GM20000 (cell line): ENCODE measurements around the gene FYB2.

Source experiments
- DNase-seq: peaks from one replicate; pipeline ENCODE4 v3.0.0; 2012; ENCODE audit warnings: low spot score
- CTCF ChIP-seq: IDR thresholded peaks from 2 replicates; pipeline ENCODE4 v1.5.1; 2012; ENCODE audit warnings: mild to moderate bottlenecking, control low read depth; ENCODE audit errors: extremely low read depth, missing control alignments

FYB2 gene

GRCh38 chr1:56845343-56845742, 26.1 kb upstream of the FYB2 start:
- TF ChIP-seq CTCF, result no peak
- DNase-seq, result no peak

DNA sequence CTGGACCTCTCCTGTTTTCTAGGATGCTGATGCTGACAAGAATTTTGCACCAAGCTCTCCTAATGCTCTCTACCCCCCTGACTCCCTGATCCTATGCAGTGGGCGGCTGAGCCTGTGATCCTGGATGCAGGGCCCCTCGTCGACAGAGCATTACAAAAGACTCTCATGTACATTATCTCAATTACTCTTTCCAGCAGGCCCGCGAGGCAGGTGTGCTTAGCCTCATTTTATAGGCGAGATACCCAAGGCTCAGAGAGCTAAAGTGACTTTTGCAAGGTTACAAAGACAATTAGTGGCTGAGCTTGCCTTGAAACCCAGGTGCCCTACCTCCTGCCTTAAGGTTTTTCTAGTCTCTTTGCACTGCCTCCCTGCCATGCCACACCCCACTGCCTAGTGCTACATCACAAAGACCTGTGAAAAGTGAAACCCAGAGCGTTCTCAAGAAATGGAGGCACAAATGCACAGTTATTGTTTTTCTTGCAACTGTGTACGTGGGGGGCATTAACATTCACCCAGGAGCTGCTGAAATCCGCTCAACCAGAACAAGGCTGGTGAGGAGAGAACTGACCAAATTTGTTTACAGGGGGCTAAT, 25.4 kb upstream of the FYB2 start:
- no peak for DNase-seq
- TF ChIP-seq CTCF, result no peak

DNA sequence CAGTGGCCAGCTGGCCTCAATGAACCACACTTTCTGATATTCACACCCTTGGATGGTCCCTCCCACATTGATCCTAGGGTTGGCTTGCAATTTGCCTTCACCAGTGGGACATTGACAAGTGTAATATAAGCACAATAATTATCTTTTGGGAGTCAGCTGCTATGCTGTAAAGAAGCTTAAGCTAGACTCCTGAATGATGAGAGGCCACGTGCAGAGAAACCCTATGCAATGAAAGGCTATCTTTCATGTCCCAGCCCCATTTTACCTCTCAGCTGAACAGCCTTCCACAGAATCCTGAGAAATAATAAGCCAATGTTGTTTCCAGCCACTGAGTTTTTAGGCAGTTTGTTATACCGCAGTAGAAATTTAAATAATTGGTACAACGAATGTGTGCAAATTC, 24.3 kb upstream of the FYB2 start:
- DNase-seq, result no peak
- TF ChIP-seq CTCF, result no peak

DNA sequence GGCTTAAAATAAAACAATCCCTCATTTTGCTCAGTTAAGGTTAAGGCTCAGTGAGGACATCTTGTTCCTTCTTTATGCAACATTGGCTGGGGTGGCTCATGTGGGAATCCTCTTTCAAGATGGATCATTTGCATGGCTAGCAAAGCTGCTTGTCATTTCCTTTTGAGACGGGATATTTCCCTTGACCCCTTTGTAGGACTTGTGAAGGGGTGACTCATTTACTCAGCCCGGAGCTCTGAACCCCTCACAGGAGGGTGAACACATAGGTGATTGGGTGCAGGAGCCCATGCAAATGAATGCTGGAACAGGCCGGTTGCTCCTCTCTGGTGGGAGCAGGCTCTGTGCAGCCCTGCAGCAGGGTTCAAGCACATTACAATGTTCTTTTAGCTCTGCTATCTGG, 19.6 kb upstream of the FYB2 start:
- DNase-seq, result no peak
- no peak for TF ChIP-seq CTCF

GRCh38 chr1:56837244-56837939, 18.2 kb upstream of the FYB2 start:
- no peak for TF ChIP-seq CTCF
- DNase-seq, result no peak

- no peak for TF ChIP-seq CTCF
- DNase-seq, result no peak
Measured at GRCh38 chr1:56836359-56836758, 17.2 kb upstream of the FYB2 start.

DNA sequence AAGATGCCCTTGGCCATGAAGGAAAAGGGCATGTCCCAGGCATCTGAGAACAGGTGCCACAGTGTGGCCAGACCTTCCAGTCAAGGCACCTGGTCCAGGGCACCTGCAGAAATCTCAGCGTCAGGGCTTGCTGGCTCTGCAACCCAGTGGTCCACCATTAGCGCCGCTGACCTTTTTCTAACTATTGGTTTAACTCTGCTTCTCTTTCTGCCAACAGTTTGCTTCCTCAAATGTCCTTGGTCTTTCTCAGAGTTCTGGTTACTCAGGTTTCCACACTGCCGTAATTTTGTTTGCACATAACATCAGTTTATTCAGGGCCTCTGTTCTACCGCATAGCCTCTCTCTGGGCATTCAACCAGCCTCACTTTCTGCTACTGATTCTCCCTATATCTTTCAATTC, 16.5 kb upstream of the FYB2 start:
- no peak for TF ChIP-seq CTCF

More for the DNA sequence above, 16.5 kb upstream of the FYB2 start:
- no peak for DNase-seq
